ENCODE measurements around the gene EXOSC10. TPM values are rescaled to one million over a fixed set of nuclear protein-coding genes. Genes with fewer than 3 reads are reported as not detected.

The EXOSC10 gene
- total and polyA plus RNA-seq, 2 of the 13 experiments (the other 11 are each of a cell fraction or from before 2014, with no cell fraction given) = 48.4 to 67.6 TPM

DNA sequence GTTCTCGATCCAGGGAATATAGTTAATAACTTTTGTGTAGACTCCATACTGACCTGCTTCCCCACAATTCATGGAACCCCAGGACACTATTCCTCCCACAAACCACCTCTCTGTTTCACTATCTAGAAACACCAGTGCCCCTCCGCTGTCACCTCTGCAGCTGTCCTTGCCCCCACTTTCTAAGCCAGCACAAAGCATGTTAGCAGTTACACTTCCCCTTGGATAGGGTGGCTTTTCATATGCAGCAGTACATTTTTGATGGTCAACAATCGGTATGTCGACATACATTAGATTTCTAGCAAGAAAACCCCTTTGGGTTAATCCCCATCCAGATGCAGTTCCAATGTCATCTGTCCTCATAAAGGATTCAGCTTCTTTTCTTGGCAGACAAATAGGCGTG lies 72.8 kb downstream of the EXOSC10 start (continued):
- TF ChIP-seq ZBTB8A (CRISPR knock-in tag; IDR thresholded peaks at IDR 0.05; ENCODE audit: borderline replicate concordance, low read depth) (no peak), SRSF9 (IDR thresholded peaks at IDR 0.05; ENCODE audit: borderline replicate concordance, insufficient read depth, low read depth, low read length, poor library complexity, severe bottlenecking) (no peak), POLR2G (IDR thresholded peaks at IDR 0.05; ENCODE audit: low read depth, low read length) (peak; percentile 65), POLR2AphosphoS5 (IDR thresholded peaks at IDR 0.05; ENCODE audit: low read depth, low read length) (peak; percentile 47), RBFOX2 (IDR thresholded peaks at IDR 0.05; ENCODE audit: low read depth, low read length) (peak; percentile 43; the same call in 1 of the 2 replicates), ZNF547 (CRISPR knock-in tag; IDR thresholded peaks at IDR 0.05) (no peak), MYNN (CRISPR knock-in tag; IDR thresholded peaks at IDR 0.05; ENCODE audit: low read depth) (no peak), ZNF607 (CRISPR knock-in tag; IDR thresholded peaks at IDR 0.05; ENCODE audit: borderline replicate concordance) (no peak), GABPA (IDR thresholded peaks at IDR 0.05; ENCODE audit: low read depth, low read length) (no peak), GABPA (CRISPR knock-in tag; IDR thresholded peaks at IDR 0.05; ENCODE audit: low read depth) (no peak), CBX5 (CRISPR knock-in tag; IDR thresholded peaks at IDR 0.05; ENCODE audit: borderline replicate concordance) (no peak), POLR2AphosphoS2 (IDR thresholded peaks at IDR 0.05; ENCODE audit: low read depth, low read length) (0 out of 2 replicates have a peak, but pooled peaks have one; percentile 41), ZNF558 (CRISPR knock-in tag; IDR thresholded peaks at IDR 0.05; ENCODE audit: borderline replicate concordance) (no peak), ZNF101 (CRISPR knock-in tag; IDR thresholded peaks at IDR 0.05; ENCODE audit: borderline replicate concordance, low read depth) (no peak), ZNF605 (CRISPR knock-in tag; IDR thresholded peaks at IDR 0.05) (no peak), POGZ (CRISPR knock-in tag; IDR thresholded peaks at IDR 0.05) (no peak), POLR2A (IDR thresholded peaks at IDR 0.05; ENCODE audit: insufficient read depth in 1 of 2, low read depth in 2 of 2, low read length in 2 of 2) (peak in 1 of 2 experiments; percentile 31; a peak in 1 of 4 replicates), HNF4A (CRISPR knock-in tag; IDR thresholded peaks at IDR 0.05) (no peak)
- TF ChIP-seq, protein P1, sequence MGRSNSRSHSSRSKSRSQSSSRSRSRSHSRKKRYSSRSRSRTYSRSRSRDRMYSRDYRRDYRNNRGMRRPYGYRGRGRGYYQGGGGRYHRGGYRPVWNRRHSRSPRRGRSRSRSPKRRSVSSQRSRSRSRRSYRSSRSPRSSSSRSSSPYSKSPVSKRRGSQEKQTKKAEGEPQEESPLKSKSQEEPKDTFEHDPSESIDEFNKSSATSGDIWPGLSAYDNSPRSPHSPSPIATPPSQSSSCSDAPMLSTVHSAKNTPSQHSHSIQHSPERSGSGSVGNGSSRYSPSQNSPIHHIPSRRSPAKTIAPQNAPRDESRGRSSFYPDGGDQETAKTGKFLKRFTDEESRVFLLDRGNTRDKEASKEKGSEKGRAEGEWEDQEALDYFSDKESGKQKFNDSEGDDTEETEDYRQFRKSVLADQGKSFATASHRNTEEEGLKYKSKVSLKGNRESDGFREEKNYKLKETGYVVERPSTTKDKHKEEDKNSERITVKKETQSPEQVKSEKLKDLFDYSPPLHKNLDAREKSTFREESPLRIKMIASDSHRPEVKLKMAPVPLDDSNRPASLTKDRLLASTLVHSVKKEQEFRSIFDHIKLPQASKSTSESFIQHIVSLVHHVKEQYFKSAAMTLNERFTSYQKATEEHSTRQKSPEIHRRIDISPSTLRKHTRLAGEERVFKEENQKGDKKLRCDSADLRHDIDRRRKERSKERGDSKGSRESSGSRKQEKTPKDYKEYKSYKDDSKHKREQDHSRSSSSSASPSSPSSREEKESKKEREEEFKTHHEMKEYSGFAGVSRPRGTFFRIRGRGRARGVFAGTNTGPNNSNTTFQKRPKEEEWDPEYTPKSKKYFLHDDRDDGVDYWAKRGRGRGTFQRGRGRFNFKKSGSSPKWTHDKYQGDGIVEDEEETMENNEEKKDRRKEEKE (IDR thresholded peaks at IDR 0.05) = no peak
- TF ChIP-seq, protein P2, sequence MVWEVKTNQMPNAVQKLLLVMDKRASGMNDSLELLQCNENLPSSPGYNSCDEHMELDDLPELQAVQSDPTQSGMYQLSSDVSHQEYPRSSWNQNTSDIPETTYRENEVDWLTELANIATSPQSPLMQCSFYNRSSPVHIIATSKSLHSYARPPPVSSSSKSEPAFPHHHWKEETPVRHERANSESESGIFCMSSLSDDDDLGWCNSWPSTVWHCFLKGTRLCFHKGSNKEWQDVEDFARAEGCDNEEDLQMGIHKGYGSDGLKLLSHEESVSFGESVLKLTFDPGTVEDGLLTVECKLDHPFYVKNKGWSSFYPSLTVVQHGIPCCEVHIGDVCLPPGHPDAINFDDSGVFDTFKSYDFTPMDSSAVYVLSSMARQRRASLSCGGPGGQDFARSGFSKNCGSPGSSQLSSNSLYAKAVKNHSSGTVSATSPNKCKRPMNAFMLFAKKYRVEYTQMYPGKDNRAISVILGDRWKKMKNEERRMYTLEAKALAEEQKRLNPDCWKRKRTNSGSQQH (CRISPR knock-in tag; IDR thresholded peaks at IDR 0.05; ENCODE audit: low read depth) = no peak
- TF ChIP-seq, protein P3, sequence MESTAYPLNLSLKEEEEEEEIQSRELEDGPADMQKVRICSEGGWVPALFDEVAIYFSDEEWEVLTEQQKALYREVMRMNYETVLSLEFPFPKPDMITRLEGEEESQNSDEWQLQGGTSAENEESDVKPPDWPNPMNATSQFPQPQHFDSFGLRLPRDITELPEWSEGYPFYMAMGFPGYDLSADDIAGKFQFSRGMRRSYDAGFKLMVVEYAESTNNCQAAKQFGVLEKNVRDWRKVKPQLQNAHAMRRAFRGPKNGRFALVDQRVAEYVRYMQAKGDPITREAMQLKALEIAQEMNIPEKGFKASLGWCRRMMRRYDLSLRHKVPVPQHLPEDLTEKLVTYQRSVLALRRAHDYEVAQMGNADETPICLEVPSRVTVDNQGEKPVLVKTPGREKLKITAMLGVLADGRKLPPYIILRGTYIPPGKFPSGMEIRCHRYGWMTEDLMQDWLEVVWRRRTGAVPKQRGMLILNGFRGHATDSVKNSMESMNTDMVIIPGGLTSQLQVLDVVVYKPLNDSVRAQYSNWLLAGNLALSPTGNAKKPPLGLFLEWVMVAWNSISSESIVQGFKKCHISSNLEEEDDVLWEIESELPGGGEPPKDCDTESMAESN (CRISPR knock-in tag; conservative IDR thresholded peaks at IDR 0.05) = no peak
- TF ChIP-seq, protein P4, sequence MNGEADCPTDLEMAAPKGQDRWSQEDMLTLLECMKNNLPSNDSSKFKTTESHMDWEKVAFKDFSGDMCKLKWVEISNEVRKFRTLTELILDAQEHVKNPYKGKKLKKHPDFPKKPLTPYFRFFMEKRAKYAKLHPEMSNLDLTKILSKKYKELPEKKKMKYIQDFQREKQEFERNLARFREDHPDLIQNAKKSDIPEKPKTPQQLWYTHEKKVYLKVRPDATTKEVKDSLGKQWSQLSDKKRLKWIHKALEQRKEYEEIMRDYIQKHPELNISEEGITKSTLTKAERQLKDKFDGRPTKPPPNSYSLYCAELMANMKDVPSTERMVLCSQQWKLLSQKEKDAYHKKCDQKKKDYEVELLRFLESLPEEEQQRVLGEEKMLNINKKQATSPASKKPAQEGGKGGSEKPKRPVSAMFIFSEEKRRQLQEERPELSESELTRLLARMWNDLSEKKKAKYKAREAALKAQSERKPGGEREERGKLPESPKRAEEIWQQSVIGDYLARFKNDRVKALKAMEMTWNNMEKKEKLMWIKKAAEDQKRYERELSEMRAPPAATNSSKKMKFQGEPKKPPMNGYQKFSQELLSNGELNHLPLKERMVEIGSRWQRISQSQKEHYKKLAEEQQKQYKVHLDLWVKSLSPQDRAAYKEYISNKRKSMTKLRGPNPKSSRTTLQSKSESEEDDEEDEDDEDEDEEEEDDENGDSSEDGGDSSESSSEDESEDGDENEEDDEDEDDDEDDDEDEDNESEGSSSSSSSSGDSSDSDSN (CRISPR knock-in tag; IDR thresholded peaks at IDR 0.05) = no peak

All from HepG2 (cell line).